Endothelial cell of umbilical vein (primary cell): ENCODE data around the gene KCNIP3.
A peak's percentile ranks its signal among the peaks of the same experiment; 100 is the strongest.

ENCODE experiments used
- CTCF ChIP-seq, 2 donors: IDR thresholded peaks; 1 replicate in 1 of 2; 2 replicates in 1 of 2; pipeline ENCODE4 v1.5.1; 2011; ENCODE audit warnings: low read length in 2 of 2, mild to moderate bottlenecking in 2 of 2, moderate library complexity in 2 of 2, control low read depth in 1 of 2, inconsistent platforms in 1 of 2, low read depth in 1 of 2; ENCODE audit not compliant: insufficient read depth in 1 of 2; ENCODE audit errors: extremely low read depth in 1 of 2
- EZH2 ChIP-seq: IDR thresholded peaks from 2 replicates; pipeline ENCODE4 v1.6.1; 2012; ENCODE audit warnings: borderline replicate concordance, low read depth, mild to moderate bottlenecking, moderate library complexity, low read length, inconsistent platforms; ENCODE audit not compliant: severe bottlenecking
- POLR2A ChIP-seq: IDR thresholded peaks from 2 replicates; pipeline ENCODE4 v1.6.1; 2012; ENCODE audit warnings: low read depth, mild to moderate bottlenecking, control low read depth, low read length
- POLR2AphosphoS5 ChIP-seq: IDR thresholded peaks from 2 replicates; pipeline ENCODE4 v1.6.1; 2012; ENCODE audit warnings: low read depth, mild to moderate bottlenecking, control low read depth, low read length, moderate library complexity; ENCODE audit not compliant: insufficient read depth
- TF ChIP-seq, protein P1 (sequence below): IDR thresholded peaks from 2 replicates; pipeline ENCODE4 v1.6.1; 2011; ENCODE audit not compliant: insufficient read depth, insufficient read length

- TF ChIP-seq POLR2AphosphoS5 (no peak), CTCF (IDR thresholded peaks at IDR 0.05; ENCODE audit: extremely low read depth in 1 of 2, insufficient read depth in 1 of 2, low read depth in 1 of 2, low read length in 2 of 2) (peak; percentile 32 to 63), EZH2 (no peak), POLR2A (no peak)
- TF ChIP-seq, protein P1, sequence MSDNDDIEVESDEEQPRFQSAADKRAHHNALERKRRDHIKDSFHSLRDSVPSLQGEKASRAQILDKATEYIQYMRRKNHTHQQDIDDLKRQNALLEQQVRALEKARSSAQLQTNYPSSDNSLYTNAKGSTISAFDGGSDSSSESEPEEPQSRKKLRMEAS, result no peak
Observed at GRCh38 chr2:95314964-95315611, 17.9 kb downstream of the KCNIP3 start.
